HG03175 (cell line): ENCODE measurements around the gene SEMA3F.

Experiments
- ATAC-seq: cut with Tn5 transposase; IDR thresholded peaks from one replicate; pipeline ENCODE4 v1.9.1; 2021; ENCODE audit warnings: mild to moderate bottlenecking, moderate library complexity; ENCODE audit not compliant: unreplicated experiment

Gene SEMA3F

DNA sequence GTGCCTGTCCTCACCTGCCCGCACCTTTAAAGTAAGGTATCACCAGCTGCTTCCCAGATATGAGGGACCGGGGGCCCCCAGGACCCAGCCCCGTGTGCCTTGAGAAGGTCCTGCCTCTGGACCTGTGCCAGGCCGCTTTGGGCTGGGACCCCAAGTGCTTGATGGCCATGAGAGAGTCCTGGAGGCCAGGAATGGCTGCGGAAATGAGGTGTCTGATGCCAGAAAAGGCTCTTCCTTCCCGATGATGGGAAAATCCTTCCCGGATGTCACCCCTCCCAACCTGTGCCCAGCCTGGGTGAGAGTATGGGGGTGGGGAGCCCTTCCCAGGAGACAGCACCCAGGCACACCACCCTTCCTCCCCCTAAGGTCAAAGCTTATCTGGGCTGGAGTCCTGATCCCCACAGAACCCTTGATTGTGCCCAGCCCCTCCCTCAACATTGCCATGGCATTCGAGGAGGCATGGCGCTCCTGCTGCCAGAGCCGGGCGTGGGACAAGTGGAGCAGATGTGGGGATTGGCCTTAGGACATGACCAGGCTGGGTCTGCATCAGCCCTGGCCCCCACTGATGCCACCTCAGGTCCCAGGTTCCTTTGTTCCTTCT is 14.2 kb downstream of the SEMA3F start:
- no peak for ATAC-seq

DNA sequence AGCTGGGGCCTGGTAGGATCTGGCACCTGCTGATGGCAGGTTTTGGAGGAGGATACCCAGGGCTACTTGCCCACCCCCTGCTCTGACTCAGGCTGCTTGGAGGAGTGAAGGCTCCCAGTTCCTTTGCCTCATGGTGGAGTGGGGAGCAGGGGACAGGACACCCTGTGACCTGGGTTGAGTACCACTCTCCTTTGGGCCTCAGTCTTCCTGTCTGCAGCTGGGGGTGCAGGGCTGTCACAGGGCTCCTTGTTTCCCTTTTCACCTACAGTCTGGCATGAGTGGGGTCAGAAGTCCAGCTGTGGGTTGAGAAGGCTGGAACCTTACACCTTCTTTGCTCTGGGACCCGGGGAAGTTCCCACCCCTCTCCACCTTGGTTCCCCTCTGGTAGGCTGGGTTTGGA is 14.7 kb downstream of the SEMA3F start:
- no peak for ATAC-seq

DNA sequence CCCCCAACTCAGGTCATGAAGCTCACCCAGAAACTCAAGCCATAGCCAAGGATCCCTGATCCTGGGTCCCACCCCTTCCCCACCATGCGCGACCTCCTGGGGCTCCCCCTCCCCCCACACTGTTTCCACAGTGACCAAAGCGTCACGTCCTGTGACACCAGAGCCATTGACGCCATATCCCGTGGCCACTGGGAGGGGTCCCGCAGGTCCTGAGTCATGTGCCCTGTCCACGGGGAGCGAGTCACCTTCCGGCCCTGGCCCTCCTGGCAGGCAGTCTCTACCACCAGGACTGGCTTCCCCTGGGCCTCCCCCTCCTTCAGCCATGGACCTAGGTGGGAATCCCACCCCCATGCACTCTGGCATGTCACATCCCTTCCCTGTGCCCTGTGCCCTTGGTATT is 15.6 kb downstream of the SEMA3F start:
- ATAC-seq: no peak

DNA sequence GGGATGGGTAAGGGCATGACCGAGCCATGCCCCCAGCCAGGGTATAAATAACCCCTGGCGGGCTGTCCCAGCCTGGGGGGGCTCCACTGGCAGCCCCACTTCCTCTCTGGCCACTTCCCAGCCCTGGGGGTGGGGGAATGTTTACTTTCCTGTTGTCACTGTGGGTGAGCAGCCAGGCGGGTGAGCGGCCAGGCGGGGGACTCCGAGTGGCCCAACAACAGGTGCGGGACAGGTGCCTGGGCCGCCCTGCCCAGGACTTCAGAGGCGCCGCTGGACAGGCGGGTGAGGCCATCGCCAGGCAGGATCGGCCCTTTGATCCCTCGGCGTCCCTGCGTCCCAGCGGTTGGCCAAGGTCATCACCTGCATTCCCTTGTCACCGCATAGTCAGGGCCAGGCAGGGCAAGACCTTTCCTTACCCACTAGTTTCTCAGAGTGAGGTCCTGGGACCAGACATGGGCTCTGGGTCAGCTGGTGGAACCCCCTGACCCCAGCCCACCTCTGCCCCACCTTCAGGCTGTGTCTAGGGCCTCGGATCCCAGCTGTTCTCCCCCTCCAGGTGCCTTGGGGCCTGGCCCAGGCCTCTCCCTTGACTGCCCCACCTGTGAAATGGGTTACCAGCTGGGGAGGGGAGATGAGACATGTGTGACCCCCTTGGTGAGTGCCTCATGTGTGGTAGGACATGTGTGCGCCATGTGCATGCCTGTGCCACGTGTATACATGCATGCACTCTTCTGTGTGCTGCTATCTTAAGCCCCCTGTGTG is 16.6 kb downstream of the SEMA3F start:
- no peak for ATAC-seq

DNA sequence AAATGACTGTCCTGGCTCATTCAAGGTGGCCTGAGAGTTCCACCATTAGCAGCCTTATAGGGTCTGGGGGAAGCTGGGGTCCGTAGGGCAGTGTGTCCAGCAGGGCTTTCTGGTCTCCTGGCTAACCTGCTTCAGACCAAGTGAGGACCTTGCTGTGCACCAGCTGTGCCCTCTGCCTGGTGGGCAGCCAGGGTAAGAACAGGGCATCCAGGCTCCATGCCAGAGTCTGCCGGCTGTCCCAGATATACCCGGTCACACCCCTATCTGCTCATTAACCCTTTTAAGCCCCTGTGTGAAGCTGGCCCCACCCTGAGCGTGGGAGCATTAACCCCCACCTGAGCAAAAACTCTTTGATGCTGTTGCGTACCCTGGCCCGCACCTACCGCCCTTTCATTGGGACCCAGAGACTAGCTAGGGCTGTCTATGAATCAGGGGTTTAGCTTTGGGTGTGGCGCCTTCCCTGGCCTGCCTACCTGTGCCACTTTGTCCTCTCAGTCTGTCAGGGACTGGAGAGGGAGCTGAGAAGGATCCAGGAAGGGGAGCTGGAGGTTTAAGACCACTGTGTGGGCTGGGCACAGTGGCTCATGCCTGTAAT is 17.6 kb downstream of the SEMA3F start:
- ATAC-seq: no peak

DNA sequence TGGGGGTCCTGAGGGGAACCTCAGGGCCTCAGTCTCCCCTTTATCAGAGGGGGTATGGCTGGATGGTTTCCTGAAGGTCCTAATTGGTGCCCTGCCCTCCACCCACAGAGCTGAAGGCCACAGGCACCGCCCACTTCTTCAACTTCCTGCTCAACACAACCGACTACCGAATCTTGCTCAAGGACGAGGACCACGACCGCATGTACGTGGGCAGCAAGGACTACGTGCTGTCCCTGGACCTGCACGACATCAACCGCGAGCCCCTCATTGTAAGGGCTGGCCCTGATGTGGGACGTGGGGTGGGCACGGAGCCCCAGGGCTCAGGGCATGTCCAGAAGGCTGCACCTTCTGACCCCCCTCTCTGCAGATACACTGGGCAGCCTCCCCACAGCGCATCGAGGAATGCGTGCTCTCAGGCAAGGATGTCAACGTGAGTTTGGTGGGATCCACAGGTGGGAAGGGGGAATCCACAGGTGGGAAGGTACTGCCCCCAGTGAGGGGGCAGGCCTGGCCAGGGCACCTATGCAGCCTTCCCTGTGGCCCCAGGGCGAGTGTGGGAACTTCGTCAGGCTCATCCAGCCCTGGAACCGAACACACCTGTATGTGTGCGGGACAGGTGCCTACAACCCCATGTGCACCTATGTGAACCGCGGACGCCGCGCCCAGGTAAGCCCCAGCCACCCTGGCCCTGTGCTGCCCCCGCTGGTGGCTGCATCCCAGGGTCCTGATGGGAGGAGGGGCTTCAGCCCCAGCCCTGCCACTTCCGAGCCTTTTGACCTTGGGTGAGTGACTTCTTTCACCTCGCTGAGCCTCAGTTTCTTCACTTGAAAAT is 18.8 kb downstream of the SEMA3F start:
- no peak for ATAC-seq

DNA sequence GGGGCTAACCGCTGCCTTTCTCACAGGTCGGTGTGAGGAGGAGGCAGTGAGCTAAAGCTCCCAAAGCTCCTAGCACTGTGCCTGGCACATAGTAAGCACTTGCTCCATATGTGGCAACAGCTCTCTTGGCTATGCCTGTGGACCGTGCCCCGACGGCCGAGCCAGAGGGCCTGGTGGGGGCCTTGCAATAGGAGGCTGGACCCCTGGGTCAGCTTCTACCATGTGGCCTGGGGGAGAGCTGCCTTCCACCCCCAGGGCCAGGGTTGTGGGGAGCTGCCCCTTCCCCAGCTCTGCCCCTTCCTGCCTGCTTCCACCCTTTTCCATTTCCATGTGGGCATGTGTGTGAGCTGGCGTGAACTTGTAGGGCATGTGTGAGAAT is 19.4 kb downstream of the SEMA3F start:
- no peak for ATAC-seq

DNA sequence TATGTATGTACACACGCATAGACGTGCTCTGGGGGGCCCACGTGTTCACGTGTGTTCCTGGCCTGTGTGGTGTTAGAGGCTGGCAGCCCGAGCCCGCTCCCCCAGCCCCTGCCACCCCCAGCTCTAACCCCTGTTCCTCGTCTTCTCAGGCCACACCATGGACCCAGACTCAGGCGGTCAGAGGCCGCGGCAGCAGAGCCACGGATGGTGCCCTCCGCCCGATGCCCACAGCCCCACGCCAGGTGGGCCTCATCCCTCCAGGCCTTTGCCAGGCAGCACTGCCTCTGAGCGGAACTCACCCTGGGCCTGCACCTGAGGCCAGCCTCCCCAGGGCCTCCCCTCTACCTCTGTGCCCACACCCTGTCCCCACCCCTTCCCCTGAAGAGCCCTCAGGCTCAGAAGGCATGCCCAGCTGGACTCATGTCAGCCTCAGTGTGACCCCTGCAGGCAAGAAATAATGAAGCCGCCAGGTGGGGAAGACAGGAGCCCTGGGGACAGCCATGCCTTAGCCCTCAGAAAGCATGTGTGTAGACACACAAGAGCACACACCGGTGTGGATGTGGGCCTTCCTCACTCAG is 19.9 kb downstream of the SEMA3F start:
- ATAC-seq: no peak

DNA sequence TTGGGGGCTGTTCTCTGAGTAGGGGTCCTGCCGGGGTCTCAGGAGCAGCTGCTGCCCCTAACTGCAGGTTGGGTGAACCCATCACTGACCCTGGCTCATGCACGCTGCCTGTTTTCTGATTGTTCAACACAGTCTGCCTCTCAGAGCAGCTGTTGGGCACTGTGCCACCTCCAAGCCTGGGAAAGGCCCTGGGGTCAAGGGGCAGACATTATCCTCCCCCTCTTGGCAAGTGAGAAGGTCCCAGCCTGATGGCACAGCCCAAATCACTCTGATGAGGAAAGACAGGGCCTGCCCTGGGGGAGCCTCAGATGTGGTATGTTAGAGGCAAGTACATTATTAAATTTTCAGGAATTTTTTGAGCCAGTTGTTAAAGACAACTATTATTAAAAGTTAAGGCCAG is 22.2 kb downstream of the SEMA3F start:
- no peak for ATAC-seq

DNA sequence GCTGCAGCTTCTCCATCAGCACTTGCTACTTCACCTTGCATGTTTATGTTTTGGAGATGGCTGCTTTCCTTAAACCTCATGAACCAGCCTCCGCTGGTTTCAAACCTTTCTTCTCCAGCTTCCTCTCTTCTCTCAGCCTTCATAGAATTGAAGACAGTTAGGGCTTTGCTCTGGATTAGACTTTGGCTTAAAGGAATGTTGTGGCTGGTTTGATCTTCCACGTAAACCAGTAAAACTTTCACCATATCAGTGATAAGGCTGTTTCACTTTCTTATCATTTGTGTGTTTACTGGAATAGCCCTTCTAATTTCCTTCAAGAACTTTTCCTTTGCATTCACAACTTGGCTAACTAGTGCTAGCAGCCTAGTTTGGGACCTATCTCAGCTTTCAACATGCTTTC is 24.6 kb downstream of the SEMA3F start:
- no peak for ATAC-seq

DNA sequence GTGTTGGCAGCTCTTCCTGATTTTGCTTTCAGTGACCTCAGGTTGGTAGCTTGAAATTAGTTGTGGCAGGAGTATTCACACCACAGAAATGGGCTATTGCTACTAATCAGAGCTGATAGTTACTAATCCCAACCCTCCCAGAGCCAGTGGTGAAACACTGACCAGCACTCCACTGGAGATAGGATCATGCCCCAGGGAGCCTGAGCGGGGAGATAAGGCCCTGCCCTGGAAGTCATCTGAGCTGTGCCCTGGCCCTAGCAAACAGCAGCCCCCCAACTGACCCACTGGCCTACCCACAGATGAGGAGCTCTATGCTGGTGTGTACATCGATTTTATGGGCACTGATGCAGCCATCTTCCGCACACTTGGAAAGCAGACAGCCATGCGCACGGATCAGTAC is 26.9 kb downstream of the SEMA3F start:
- no peak for ATAC-seq

DNA sequence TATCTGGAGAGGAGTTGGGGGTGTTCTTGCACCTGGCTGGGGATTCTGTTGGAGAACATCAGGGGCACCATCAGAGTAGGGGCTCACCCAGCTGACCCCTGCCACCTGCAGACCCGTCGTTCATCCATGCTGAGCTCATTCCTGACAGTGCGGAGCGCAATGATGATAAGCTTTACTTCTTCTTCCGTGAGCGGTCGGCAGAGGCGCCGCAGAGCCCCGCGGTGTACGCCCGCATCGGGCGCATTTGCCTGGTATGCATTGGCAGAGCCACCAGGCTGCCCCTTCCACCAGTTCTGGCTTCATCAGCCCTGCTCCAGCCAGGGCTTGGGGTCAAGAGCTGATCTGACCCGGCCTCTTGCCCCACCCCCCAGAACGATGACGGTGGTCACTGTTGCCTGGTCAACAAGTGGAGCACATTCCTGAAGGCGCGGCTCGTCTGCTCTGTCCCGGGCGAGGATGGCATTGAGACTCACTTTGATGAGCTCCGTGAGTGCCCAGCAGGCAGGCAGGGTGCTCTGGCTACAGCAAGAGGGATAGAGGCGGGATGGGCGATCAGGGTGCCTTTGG is 27.5 kb downstream of the SEMA3F start:
- ATAC-seq: no peak

DNA sequence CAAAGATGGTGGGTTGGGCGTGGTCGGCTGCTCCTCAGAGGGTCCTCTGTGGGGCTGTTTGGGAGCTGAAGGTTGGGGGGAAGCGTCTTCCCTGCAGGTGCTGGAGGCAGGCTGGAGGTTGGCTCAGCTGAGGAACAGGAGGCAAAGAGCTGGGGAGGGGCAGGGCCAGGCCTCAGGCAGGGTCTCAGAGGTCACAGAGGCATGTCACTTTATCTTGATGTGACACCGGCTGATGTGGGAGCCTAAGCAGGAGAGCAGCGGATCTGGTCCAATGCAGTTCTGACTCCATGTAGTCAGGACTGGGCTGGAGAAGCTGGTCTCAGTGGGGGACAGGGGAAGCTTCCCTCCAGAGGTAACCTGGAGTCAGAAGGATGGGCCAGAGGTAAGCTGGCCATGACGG is 28.6 kb downstream of the SEMA3F start:
- ATAC-seq: no peak

DNA sequence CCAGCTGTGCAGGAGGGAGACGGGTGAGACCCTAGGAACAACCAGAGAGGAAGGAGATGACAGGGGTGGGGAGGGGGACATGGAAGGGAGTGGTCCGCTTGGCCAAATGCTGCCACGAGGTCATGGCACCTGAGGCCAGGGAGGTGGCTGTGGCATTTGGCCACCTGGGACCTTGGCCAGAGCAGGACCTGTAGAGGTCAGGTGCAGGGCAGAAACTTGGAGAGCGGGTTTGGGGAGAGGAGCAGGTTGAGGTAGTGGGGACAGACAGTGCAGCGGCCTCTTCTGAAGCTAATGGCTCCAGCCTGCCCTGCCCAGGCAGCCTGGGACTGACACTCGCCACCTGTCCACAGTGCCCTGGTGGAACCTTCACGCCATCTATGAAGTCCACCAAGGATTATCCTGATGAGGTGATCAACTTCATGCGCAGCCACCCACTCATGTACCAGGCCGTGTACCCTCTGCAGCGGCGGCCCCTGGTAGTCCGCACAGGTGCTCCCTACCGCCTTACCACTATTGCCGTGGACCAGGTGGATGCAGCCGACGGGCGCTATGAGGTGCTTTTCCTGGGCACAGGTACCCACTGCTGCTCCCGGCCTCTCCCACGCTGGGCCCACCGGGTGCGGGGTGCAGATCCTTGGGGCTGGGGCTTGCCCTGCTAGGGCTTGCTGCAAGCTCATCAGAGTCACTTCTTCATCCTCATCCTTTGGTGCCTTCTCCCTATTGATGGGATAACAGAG is 29.3 kb downstream of the SEMA3F start:
- ATAC-seq: no peak

DNA sequence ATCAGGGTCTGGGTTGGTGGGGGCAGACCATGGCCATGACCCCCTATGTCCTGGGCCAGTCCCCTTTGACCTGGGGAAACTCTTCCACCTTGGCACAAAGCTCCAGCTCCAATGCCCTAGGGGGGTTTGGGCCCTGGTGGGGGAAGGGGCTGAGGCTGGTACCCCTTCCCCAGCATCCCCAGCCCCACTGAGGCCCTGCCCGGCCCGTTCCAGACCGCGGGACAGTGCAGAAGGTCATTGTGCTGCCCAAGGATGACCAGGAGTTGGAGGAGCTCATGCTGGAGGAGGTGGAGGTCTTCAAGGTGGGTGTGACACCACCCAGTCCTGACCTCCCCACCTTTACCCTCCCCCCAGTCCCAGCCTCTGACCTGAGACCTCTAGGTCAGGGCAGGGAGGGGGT is 30.1 kb downstream of the SEMA3F start:
- ATAC-seq: no peak

DNA sequence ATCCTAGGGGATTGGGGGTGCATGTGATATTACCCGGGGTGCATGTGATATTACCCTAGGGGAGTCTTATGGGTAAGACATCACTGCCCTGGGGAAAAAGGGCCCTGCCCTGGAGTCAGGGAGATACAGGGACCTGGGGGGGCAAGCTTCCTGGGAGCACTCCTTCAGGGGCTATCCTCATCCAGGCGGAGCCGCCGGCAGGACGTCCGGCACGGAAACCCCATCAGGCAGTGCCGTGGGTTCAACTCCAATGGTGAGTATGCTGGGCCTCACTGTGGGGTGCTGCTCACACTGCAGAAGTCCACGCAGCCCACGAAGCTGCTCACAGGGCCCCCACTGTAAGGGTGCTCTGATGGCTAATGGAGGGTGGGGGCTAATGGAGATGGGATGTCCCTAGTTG is 31.0 kb downstream of the SEMA3F start:
- ATAC-seq: no peak

DNA sequence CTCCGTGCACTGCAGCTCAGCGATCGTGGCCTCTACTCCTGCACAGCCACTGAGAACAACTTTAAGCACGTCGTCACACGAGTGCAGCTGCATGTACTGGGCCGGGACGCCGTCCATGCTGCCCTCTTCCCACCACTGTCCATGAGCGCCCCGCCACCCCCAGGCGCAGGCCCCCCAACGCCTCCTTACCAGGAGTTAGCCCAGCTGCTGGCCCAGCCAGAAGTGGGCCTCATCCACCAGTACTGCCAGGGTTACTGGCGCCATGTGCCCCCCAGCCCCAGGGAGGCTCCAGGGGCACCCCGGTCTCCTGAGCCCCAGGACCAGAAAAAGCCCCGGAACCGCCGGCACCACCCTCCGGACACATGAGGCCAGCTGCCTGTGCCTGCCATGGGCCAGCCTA is 32.6 kb downstream of the SEMA3F start:
- ATAC-seq: no peak

DNA sequence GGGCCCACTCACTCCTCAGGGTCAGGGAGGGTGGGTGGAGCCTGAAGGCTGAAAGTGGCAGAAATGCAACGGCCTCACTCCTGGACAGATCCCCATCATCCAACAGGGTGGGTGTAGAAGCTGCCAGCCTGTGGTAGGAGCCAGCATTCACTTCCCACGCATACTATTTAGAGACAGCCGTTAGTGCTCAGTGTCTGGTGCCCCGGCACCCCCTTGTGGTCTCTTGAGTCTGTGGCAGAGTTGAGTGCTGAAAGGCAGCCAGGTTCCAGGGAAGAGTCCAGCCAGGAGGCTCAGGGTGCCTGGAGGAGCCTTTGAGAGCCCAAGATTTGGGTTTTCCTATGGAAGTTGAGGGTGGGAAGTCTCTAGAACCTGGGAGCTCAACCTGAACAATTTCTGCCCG is 34.1 kb downstream of the SEMA3F start:
- no peak for ATAC-seq

DNA sequence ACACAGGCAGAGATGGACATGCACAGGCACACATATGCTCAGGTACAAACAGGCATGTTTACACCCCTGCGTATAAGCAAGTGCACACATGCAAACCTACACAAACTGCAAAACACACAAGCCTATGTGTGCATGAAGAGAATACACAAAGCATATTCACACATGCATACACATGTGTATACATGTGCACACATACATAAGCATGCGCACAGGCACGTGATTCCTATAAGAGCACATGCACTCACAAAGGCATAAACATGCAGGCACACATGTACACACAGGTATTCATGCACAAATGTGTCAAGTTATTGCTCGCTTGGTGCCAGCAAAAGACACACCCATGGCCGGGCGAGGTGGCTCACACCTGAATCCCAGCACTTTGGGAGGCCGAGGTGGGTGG is 34.9 kb downstream of the SEMA3F start:
- no peak for ATAC-seq

DNA sequence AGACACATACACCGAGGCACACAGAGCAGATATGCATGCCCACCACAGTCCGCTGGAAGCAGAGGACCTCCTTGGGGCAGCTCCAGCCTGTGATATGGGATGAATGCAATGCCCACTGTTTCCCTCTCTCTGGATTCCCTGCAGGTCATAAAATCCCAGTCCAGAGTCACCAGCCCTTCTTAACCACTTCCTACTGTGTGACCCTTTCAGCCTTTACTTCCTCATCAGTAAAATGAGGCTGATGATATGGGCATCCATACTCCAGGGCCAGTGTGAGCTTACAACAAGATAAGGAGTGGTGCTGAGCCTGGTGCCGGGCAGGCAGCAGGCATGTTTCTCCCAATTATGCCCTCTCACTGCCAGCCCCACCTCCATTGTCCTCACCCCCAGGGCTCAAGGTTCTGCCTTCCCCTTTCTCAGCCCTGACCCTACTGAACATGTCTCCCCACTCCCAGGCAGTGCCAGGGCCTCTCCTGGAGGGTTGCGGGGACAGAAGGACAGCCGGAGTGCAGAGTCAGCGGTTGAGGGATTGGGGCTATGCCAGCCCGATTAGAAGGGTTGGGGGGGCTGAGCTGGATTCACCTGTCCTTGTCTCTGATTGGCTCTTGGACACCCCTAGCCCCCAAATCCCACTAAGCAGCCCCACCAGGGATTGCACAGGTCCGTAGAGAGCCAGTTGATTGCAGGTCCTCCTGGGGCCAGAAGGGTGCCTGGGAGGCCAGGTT is 36.0 kb downstream of the SEMA3F start, which contains the start of gene GNAT1:
Gene GNAT1, plus strand, starts transcription at position 675 of the 725 bp plus-strand sequence. CDS start 116 bp downstream, outside the sequence.
- ATAC-seq: no peak
